RPMI7951 (cell line): ENCODE measurements around the gene KRTAP10-10. TPM values are rescaled to one million over a fixed set of nuclear protein-coding genes. Genes with fewer than 3 reads are reported as not detected.
"Not testable (repeated sequence)": the region's sequence is repeated elsewhere in the genome, so short reads cannot be mapped to it uniquely, and the experiment has no call there.

Experiments
- DNase-seq: peaks from one replicate; pipeline ENCODE4 v3.0.0-alpha.2; 2012; ENCODE audit warnings: low read depth
- total RNA-seq: library from RNA; depleted of rRNA; stranded (reverse); fragments of >200 nt; shearing (Covaris generic); gene quantifications from 2 replicates; pipeline ENCODE4 v1.2.3, GENCODE V29; 2014; rRNA removed

Gene KRTAP10-10
- total RNA-seq, 1 experiment from 2014 or later: not detected

DNA sequence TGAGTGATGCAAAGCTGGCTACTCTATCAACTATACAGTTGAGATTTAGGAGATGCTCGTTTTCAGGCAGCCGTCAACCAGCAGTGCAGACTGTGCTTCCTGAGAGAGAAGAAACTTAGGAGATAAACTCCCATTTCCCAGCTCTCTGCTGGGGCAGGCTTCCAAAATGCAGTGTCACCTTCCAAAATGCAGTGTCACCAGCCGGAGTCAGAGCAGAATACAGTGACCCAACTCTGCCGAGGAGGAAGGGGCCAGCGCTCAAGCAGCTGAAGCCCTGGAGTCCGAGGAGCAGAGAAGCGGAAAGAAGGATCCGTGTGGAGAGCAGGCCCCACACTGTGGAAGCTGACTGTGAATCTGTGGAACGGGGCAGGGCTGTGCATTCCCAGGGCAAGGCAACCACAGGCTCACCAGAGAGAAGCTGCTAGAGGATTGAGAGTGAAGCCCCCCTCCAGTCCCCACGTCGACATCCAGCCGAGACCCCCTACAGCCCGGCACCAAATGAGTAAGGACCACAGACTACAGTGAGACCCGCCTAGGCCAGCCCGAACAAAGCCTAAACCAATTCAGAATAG lies 45.5 kb downstream of the KRTAP10-10 start:
- DNase-seq: no peak

DNA sequence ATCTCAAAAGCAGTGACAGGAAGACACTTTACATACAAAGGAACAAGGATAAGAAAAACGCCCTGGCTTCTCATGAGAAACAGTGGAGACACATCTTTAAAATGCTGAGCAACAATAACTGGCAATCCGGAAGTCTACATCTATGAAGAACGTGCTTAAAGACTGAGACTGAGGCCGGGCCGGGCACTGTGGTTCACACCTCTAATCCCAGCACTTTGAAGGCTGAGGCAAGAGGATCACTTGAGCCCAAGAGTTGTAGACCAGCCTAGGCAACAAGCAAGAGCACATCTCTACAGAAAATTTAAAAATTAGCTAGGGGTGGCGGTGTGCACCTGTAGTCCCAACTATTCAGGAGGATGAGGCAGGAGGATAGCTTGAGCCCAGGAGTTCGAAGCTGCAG lies 46.9 kb downstream of the KRTAP10-10 start:
- DNase-seq: no peak

DNA sequence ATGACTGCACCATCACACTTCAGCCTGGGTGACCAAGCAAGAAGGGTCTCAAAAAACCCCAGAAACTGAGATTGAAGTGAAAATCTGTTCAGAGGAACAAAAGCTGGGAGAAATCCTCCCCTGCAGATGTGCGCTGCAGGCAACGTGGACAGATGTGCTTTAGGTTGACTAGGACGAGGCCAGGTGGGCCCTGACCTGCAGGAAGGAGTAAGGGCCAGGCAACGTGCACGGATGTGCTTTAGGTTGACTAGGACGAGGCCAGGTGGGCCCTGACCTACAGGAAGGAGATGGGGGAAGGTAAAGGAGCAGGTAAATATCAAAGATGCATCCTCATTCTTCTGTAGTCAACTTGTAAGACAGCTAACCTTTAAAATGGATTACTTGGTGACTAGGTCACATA lies 47.3 kb downstream of the KRTAP10-10 start:
- DNase-seq: no peak

DNA sequence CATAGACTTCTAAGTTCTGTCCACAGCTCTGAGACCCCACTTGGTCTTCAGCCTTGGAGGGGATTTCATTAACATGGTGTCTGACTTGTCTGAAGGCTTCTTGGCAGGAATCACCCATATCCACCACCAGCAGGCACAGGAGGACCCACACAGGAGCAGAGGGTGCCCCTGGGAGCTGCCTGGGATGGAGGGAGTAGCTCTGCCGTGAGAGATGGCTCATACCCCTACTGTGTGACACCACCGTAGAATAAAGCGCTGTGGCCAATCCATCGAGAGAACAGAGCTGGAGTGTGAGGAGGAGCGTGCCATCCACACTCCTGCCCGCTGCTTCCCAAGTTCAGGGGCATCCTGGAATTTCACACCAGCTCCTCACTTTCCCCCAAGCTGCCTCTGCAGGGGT lies 47.9 kb downstream of the KRTAP10-10 start:
- DNase-seq: not testable (repeated sequence)

DNA sequence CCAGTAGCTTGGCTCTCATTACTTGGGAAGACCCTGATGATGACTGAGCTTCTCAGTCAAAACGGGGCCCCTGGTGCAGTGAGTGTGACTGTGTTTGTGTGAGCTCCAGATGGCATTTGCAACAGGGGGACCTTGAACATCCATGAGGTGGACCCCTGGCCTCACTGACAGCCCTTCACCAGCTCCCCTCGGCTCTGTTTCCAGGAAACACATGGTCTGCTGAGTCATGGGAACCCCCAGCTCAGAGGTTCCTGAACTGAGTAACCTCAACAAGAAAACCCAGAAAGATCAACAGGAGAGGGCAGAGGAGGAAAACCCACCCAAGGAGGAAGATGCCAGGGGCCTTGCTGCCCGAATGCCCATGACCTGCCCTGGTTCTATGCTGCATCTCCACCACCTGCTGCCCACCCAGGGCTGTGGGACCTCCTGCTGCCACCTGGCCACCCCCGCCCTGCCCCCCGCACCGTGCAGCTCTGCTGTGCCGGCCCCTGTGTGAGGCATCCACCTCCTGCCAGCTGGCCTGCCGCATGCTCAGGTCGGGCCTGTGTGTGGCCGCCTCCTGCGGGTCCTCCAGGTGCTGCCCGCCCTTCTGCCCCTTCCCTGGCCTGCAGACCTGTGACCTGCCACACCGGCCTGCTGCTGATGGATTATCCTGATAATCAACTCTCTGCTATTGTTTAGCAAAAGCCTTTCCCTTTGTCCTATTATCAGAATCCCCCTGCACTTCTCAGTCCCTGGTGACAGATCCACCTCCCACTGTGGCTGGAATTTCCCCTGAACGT lies 49.0 kb downstream of the KRTAP10-10 start:
- no peak for DNase-seq

DNA sequence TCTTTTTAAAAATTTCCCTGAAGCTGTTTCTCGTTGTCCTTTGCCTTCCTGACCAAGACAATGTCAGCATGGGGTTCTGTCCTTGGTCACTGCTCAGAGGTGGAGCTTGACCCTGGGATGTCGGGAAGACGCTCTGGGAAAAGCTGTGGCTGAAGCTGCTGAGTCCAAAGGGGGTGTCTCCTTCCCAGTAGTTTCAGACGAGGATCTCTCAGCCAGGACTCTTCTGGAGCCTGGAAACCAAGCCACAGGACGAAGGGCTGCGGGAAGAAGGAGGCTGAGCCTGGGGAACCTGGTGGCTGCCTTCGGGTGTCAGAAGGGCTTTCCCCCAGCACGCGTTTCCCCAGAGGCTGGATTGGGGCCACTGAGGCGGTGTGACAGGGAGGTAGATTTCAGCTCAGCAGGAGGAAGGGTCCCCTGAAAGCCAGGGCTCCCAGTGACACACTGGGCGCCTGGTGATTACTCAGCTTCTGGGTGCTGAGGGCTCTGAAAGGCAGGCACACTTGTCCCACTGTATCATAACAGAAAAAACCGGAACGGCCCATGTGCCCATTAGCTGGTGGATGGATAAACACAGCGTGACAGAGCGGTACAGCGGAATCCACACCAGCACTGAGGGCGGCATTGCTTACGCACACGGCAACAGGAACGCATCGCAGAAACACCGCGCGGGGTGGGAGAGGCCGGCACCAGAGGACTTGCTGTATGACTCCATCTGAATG lies 49.8 kb downstream of the KRTAP10-10 start:
- DNase-seq: no peak

DNA sequence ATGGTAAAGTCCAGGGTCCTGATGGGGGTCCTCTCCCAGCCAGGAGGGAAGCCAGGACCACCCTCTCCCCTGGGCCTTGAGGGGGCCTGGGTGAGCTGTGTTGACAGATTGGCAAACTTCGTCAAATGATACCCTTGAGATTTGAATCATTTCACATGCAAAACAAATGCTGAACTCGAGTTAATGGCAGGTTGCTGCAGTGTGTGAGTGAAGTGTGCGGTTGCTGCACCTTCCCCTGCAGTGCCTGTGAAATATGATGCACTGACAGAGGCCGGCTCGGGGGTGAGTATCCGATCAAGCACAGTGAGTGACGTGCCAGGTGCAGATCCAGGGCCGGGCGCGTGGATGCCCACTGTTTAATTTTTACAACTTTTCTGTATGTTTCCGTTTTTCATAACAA lies 50.5 kb downstream of the KRTAP10-10 start:
- DNase-seq: no peak

Other genes with a start within 250 kb of the KRTAP10-10 start
- 1.6 and 1.9 TPM in 2 replicates for gene LRRC3, start 181.8 kb upstream of the KRTAP10-10 start, total RNA-seq
- gene KRTAP10-1, start 97.2 kb upstream of the KRTAP10-10 start, total RNA-seq: not detected in 2 replicates
- not detected in 2 replicates for gene KRTAP10-2, start 85.9 kb upstream of the KRTAP10-10 start, total RNA-seq
- not detected in 2 replicates for gene KRTAP10-3, start 78.6 kb upstream of the KRTAP10-10 start, total RNA-seq
- gene KRTAP10-4, start 63.6 kb upstream of the KRTAP10-10 start, total RNA-seq: not detected in 2 replicates
- not detected in 2 replicates for gene KRTAP10-5, start 56.8 kb upstream of the KRTAP10-10 start, total RNA-seq
- gene KRTAP10-6, start 44.9 kb upstream of the KRTAP10-10 start, total RNA-seq: not detected in 2 replicates
- gene KRTAP10-7, start 36.8 kb upstream of the KRTAP10-10 start, total RNA-seq: not detected in 2 replicates
- not detected in 2 replicates for gene KRTAP10-8, start 25.3 kb upstream of the KRTAP10-10 start, total RNA-seq
- not detected in 2 replicates for gene KRTAP10-9, start 10.3 kb upstream of the KRTAP10-10 start, total RNA-seq
- not detected in 2 replicates for gene KRTAP10-11, start 9.1 kb downstream of the KRTAP10-10 start, total RNA-seq
- gene KRTAP12-4, start 17.3 kb downstream of the KRTAP10-10 start, total RNA-seq: not detected in 2 replicates
- not detected in 2 replicates for gene KRTAP12-3, start 20.6 kb downstream of the KRTAP10-10 start, total RNA-seq
- not detected in 2 replicates for gene KRTAP12-2, start 29.6 kb downstream of the KRTAP10-10 start, total RNA-seq
- not detected in 2 replicates for gene KRTAP12-1, start 44.8 kb downstream of the KRTAP10-10 start, total RNA-seq
- not detected in 2 replicates for gene KRTAP10-12, start 59.8 kb downstream of the KRTAP10-10 start, total RNA-seq
- not detected in 2 replicates for gene TSPEAR, start 74.2 kb downstream of the KRTAP10-10 start, total RNA-seq
- gene UBE2G2, start 164.5 kb downstream of the KRTAP10-10 start, total RNA-seq: 40.2 and 40.7 TPM in 2 replicates
- 88.6 and 100.0 TPM in 2 replicates for gene SUMO3, start 180.7 kb downstream of the KRTAP10-10 start, total RNA-seq
- 241 and 255 TPM in 2 replicates for gene PTTG1IP, start 236.3 kb downstream of the KRTAP10-10 start, total RNA-seq